ENCODE measurements around the gene PTGES3. TPM values are rescaled to one million over a fixed set of nuclear protein-coding genes. Genes with fewer than 3 reads are reported as not detected.
A peak's percentile ranks its signal among the peaks of the same experiment; 100 is the strongest.

PTGES3 gene
- total and polyA plus RNA-seq, 2 of the 8 experiments (the other 6 are each of a cell fraction or from before 2014, with no cell fraction given), result 111 to 464 TPM

DNA sequence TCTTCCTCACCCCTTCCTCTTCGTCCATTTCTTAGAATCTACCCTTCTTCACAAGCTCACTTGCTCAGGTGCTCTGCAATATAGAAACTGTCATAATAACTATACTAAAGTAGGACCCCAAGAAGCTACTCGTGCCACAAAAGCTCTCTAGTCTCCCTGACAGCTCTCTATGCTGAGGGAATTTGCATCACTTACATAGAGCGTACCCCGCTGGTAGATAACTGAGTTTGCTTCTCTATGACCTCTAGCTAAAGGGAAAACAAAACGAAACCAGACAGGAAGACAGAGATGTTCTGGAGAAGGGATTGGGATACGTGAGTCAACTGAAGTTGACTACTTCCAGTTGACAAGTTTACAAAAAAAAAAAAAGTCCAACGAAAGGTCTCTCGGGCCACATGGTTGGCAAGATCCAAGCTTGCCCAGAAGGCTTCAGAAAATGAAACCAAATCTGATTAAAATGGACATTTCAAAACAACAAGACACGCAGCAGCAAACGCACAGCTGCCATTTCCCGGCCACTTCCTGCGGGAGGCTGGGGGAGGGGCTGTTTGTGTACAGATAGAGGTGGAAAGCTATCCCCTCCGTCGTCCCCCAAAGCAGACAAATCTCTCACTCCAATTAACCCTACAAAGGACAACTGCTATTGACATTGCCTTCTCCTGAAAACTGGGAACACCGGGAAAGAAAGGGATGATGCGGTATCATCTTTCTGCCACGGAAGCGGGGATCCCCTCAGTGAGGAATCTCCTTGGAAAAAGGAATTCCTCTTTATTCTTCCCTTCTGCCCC is 59.2 kb downstream of the PTGES3 start:
- Histone ChIP-seq H2BK20ac (ENCODE audit: low read length) (no peak overlapping the region), H3K23ac (ENCODE audit: insufficient read length) (no peak overlapping the region), H3K4me3 (ENCODE audit: extremely low read depth in 1 of 4, insufficient read depth in 2 of 4, low read depth in 3 of 4, low read length in 4 of 4) (peak overlapping the region; percentile 65 to 93 (median 88)), H3K9ac (replicated peaks in 1 of 4; ENCODE audit: extremely low read depth in 1 of 4, low read depth in 3 of 4, low read length in 3 of 4) (peak overlapping the region in 3 of 4 experiments; percentile 25 to 68 (median 65); a peak in 5 of 7 replicates), H4K8ac (ENCODE audit: extremely low read depth, insufficient read depth, low read length) (no peak overlapping the region), H3K14ac (ENCODE audit: insufficient read length) (no peak overlapping the region), H3K27ac (ENCODE audit: low read depth, low read length) (no peak overlapping the region), H3K4me1 (replicated peaks in 1 of 4; ENCODE audit: control insufficient read depth in 3 of 4, insufficient read depth in 4 of 4, low read length in 3 of 4) (peaks cover 14 to 29% (median 23%) of the 10 kb centered on the region in 4 experiments), H2BK5ac (ENCODE audit: low read depth, low read length) (0 out of 2 replicates have a peak overlapping the region, but pooled peaks have one; percentile 61), H2AK5ac (ENCODE audit: low read depth, low read length) (no peak overlapping the region), H2AFZ (ENCODE audit: low read length) (no peak overlapping the region), H3K18ac (ENCODE audit: extremely low read depth, low read length) (peak overlapping the region; percentile 52; the same call in 1 of the 2 replicates), H2BK15ac (ENCODE audit: low read length) (no peak overlapping the region), H3K4me2 (ENCODE audit: insufficient read depth in 1 of 2, low read depth in 2 of 2, low read length in 2 of 2) (peak overlapping the region; percentile 86 to 89), H3K9me3 (ENCODE audit: insufficient read depth in 2 of 2, low read depth in 1 of 2, low read length in 1 of 2) (no peaks in the 10 kb centered on the region), H3K79me2 (ENCODE audit: control insufficient read depth in 1 of 2, insufficient read depth in 2 of 2, low read length in 2 of 2) (peaks cover 13 to 66% of the 10 kb centered on the region in 2 experiments), H4K20me1 (replicated peaks in 1 of 2; ENCODE audit: control insufficient read depth in 1 of 2, insufficient read depth in 2 of 2, low read length in 2 of 2) (peaks cover 0 to 4% of the 10 kb centered on the region in 2 experiments), H2BK12ac (ENCODE audit: low read depth, low read length) (no peak overlapping the region), H3K23me2 (ENCODE audit: low read depth, low read length) (peaks cover 8% of the 10 kb centered on the region), H3K56ac (replicated peaks; ENCODE audit: insufficient read length, low read depth, low read length) (no peak overlapping the region), H4K91ac (replicated peaks; ENCODE audit: insufficient read length, low read length) (no peak overlapping the region), H4K5ac (ENCODE audit: insufficient read length, low read depth, low read length) (no peak overlapping the region), H3K27me3 (replicated peaks in 1 of 4; ENCODE audit: control insufficient read depth in 3 of 4, extremely low read depth in 1 of 4, insufficient read depth in 3 of 4, low read length in 3 of 4) (no peaks in the 10 kb centered on the region), H3K79me1 (ENCODE audit: low read depth, low read length) (peaks cover under 1% of the 10 kb centered on the region; the same call in 1 of the 2 replicates), H2BK120ac (replicated peaks; ENCODE audit: low read depth, low read length) (no peak overlapping the region), H3K4ac (replicated peaks; ENCODE audit: insufficient read length, low read depth, low read length) (no peak overlapping the region), H3K36me3 (ENCODE audit: control insufficient read depth in 2 of 4, insufficient read depth in 4 of 4, low read length in 3 of 4) (peaks cover 0 to 5% (median 0%) of the 10 kb centered on the region in 4 experiments; a peak in 1 of 8 replicates)
- 3% methylated on average over 18 of the region's 18 CpGs; no CpG with 5 or more reads in 1 of the 2 experiments for WGBS, 2 experiments (ENCODE audit: extremely low coverage in 1 of 2, insufficient coverage in 1 of 2, insufficient read length in 1 of 2, insufficient replicate concordance in 2 of 2, low coverage in 1 of 2, low lambda C conversion rate in 2 of 2, missing lambda C conversion rate in 1 of 2)
- CTCF ChIA-PET (ENCODE audit: partially characterized antibody), result interaction anchor here (0.6 to 11.2 kb wide), 15 partner anchors 7 to 496 kb away, joined by 3 to 107 read pairs (median 4); partner anchors contain the start of gene IL23A
- TF ChIP-seq BRCA1 (IDR thresholded peaks at IDR 0.05; ENCODE audit: low read depth, low read length) (no peak), SIN3A (conservative IDR thresholded peaks at IDR 0.05 in 1 of 2, IDR thresholded peaks at IDR 0.05 in 1 of 2; ENCODE audit: low read depth in 1 of 2, low read length in 2 of 2) (peak; percentile 67 to 84; a peak in 1 of 4 replicates), CBX8 (IDR thresholded peaks at IDR 0.05; ENCODE audit: borderline replicate concordance, low read depth, low read length) (no peak), TAF1 (IDR thresholded peaks at IDR 0.05; ENCODE audit: low read depth, low read length) (0 out of 2 replicates have a peak, but pooled peaks have one; percentile 33), KDM4A (IDR thresholded peaks at IDR 0.05; ENCODE audit: low read depth, low read length, severe bottlenecking) (no peak), ZNF274 (IDR thresholded peaks at IDR 0.05; ENCODE audit: borderline replicate concordance, extremely low read depth, low read length) (no peak), KDM5A (IDR thresholded peaks at IDR 0.05; ENCODE audit: low read length) (no peak), HDAC2 (IDR thresholded peaks at IDR 0.05; ENCODE audit: borderline replicate concordance in 1 of 2, low read depth in 2 of 2, low read length in 2 of 2) (0 out of 4 replicates have a peak, but pooled peaks of 1 of the 2 experiments have one; percentile 65), SAP30 (IDR thresholded peaks at IDR 0.05; ENCODE audit: insufficient read depth, insufficient replicate concordance, low read length) (peak; percentile 78)
- POLR2A ChIA-PET (ENCODE audit: partially characterized antibody), result interaction anchor here (0.6 to 3.4 kb wide), 27 partner anchors 9 to 483 kb away, joined by 3 to 34 read pairs (median 4); partner anchors contain the start of genes ATP5F1B, NACA, PTGES3 and RBMS2
- FAIRE-seq, result no peak
- DNase-seq (ENCODE audit: low read depth in 1 of 2, low spot score in 2 of 2), result peak in 1 of 2 experiments; percentile 52
